Epithelial cell of esophagus (primary cell): ENCODE data around the gene DENND5B.

Experiments
- DNase-seq: peaks from one replicate; pipeline ENCODE4 v3.0.0; 2010; ENCODE audit warnings: low read depth
- H3K4me3 ChIP-seq: 2 replicates; pipeline ENCODE4 v1.5.1; 2011; ENCODE audit warnings: mild to moderate bottlenecking, low read length, control low read depth
- CTCF ChIP-seq: IDR thresholded peaks from 2 replicates; pipeline ENCODE4 v1.5.1; 2011; ENCODE audit warnings: low read depth, mild to moderate bottlenecking, low read length, control low read depth, inconsistent platforms; ENCODE audit not compliant: insufficient read depth; ENCODE audit errors: missing control alignments

Gene DENND5B

GRCh38 chr12:31342286-31342685, 248.7 kb downstream of the DENND5B start:
- DNase-seq: no peak
- no peak for TF ChIP-seq CTCF
- no peak overlapping the region for H3K4me3 ChIP-seq

GRCh38 chr12:31339831-31340622, 250.9 kb downstream of the DENND5B start:
- peak; percentile 51 for DNase-seq
- TF ChIP-seq CTCF: no peak

GRCh38 chr12:31337952-31338351, 253.0 kb downstream of the DENND5B start:
- DNase-seq: no peak
- H3K4me3 ChIP-seq: no peak overlapping the region
- no peak for TF ChIP-seq CTCF

More at GRCh38 chr12:31339831-31340622, 250.9 kb downstream of the DENND5B start:
- no peak overlapping the region for H3K4me3 ChIP-seq
